Measurements from ENCODE around the gene NCAPH2.

DNA sequence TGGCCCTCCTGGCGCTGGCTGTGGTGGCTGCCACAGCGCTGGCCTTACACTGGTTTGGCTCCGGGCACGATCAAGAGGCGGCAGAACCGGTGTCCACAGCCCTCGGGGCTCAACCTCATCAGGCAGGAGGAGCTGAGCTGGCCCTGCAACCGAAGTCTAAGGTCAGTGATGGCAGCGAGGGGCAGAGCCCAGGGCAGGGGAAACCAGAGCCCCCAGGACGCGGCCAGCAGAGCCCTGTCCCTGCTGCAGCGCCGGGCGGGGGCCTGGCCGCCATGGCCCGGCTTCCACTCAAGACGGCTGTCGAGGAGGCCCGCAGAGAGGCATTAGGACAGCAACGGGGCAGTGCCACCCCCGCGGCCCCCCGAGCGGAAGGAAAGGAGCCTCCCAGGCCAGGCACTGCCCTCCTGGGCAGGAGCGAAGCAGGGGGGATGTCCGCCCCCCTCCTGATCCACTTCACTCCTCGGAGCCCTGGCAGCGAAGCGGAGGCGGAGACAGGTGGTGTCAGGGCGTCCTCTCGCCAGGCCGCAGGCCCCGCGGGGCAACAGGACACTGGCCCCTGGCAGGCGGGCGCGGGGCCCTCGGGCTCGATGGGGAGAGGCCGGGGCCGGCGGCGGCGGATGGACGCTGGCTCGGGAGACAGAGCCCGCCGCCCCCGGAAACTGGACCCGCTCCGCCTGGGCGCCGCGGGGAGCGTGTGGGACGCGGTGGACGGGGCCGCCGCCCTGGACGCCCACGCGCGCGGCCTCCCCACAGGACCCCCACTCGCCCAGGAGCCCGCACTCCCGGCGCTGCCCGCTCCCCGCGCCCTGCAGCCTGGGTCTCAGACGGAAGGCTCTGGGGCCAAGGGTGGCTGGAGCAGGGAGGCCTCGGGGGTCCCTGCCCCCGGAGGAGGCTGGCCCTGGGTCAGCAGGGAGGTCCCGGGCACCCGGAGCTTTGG is 38.6 kb downstream of the NCAPH2 start:
- TF ChIP-seq, protein P1, sequence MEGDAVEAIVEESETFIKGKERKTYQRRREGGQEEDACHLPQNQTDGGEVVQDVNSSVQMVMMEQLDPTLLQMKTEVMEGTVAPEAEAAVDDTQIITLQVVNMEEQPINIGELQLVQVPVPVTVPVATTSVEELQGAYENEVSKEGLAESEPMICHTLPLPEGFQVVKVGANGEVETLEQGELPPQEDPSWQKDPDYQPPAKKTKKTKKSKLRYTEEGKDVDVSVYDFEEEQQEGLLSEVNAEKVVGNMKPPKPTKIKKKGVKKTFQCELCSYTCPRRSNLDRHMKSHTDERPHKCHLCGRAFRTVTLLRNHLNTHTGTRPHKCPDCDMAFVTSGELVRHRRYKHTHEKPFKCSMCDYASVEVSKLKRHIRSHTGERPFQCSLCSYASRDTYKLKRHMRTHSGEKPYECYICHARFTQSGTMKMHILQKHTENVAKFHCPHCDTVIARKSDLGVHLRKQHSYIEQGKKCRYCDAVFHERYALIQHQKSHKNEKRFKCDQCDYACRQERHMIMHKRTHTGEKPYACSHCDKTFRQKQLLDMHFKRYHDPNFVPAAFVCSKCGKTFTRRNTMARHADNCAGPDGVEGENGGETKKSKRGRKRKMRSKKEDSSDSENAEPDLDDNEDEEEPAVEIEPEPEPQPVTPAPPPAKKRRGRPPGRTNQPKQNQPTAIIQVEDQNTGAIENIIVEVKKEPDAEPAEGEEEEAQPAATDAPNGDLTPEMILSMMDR (IDR thresholded peaks at IDR 0.05; ENCODE audit: low read depth, low read length), result no peak
- TF ChIP-seq EZH2phosphoT487 (IDR thresholded peaks at IDR 0.05; ENCODE audit: low read depth), result no peak
